RWPE1 (cell line): ENCODE results near the gene TLK1.
"Not testable (repeated sequence)": the region's sequence is repeated elsewhere in the genome, so short reads cannot be mapped to it uniquely, and the experiment has no call there.

Experiments
- CTCF ChIA-PET: fragments of 350-600 bp; sonication (Branson Sonifier 250); formaldehyde crosslinking; extraction: SDS; loops from one replicate; lab custom pipeline; 2021; lab: Yijun Ruan, JAX
- POLR2A ChIA-PET: fragments of 400-600 bp; formaldehyde crosslinking; extraction: SDS; loops from one replicate; lab custom pipeline; 2020; ENCODE audit warnings: antibody characterized with exemption; ENCODE audit not compliant: low non-redundant PET; lab: Yijun Ruan, JAX
- DNase-seq: peaks from one replicate; pipeline ENCODE4 v3.0.0; 2012; ENCODE audit warnings: low spot score
- H3K27ac ChIP-seq: fragments of 450-650 bp; 2 replicates; pipeline ENCODE4 v1.5.1; 2017
- TF ChIP-seq, protein P1 (sequence below): fragments of 450-650 bp; conservative IDR thresholded peaks from 2 replicates; pipeline ENCODE4 v1.5.1; 2017; ENCODE audit warnings: low read depth, mild to moderate bottlenecking

TLK1 gene

DNA sequence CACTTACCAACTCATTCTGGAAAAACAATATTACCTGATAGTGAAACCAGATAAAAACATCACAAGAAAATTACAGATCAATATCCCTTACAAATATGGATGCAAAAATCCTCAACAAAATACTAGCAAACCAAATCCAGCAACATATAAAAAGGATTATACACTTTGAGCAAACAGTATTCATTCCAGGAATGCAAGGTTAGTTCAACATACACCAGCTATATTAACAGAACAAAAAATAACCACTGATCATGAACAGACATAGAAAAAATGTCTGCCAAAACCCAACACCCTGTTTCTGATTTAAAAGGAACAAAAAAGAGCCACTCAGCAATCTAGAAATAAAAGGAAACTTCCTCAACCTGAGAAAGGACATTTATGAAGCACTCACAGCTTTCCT lies 62.1 kb downstream of the TLK1 start:
- POLR2A ChIA-PET, result no interaction called here
- CTCF ChIA-PET, result interaction anchor here (0.7 to 1.5 kb wide), 2 partner anchors 12 to 47 kb away, joined by 3 to 5 read pairs; no protein-coding TSS in a partner anchor
- H3K27ac ChIP-seq, result no peak overlapping the region
- TF ChIP-seq, protein P1, sequence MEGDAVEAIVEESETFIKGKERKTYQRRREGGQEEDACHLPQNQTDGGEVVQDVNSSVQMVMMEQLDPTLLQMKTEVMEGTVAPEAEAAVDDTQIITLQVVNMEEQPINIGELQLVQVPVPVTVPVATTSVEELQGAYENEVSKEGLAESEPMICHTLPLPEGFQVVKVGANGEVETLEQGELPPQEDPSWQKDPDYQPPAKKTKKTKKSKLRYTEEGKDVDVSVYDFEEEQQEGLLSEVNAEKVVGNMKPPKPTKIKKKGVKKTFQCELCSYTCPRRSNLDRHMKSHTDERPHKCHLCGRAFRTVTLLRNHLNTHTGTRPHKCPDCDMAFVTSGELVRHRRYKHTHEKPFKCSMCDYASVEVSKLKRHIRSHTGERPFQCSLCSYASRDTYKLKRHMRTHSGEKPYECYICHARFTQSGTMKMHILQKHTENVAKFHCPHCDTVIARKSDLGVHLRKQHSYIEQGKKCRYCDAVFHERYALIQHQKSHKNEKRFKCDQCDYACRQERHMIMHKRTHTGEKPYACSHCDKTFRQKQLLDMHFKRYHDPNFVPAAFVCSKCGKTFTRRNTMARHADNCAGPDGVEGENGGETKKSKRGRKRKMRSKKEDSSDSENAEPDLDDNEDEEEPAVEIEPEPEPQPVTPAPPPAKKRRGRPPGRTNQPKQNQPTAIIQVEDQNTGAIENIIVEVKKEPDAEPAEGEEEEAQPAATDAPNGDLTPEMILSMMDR, result no peak
- DNase-seq, result no peak

DNA sequence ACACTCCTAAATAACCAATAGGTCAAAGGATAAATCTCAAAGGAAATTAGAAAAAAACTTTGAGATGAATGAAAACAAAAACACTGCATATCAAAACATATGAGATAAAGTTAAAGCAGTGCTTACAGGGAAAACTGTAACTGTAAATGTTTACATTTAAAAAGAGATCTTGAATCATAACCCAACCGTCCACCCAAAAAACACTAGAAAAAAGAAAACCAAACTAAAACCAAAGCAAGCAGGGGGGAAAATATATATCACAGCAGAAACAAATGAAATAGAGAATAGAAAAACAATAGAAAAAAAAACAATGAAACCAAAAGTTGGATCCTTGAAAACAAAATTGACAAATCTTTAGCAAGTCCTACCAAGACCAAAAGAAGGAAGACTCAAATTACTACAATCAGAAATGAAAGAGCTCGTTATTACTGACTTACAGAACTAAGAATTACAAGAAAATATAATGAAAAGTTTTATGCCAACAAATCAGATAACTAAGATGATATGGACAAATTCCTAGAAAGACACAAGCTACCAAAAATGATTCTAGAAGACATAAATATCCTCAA lies 65.6 kb downstream of the TLK1 start:
- no peak overlapping the region for H3K27ac ChIP-seq
- CTCF ChIA-PET, result no interaction called here
- POLR2A ChIA-PET, result no interaction called here
- DNase-seq, result no peak
- TF ChIP-seq, protein P1, result no peak

DNA sequence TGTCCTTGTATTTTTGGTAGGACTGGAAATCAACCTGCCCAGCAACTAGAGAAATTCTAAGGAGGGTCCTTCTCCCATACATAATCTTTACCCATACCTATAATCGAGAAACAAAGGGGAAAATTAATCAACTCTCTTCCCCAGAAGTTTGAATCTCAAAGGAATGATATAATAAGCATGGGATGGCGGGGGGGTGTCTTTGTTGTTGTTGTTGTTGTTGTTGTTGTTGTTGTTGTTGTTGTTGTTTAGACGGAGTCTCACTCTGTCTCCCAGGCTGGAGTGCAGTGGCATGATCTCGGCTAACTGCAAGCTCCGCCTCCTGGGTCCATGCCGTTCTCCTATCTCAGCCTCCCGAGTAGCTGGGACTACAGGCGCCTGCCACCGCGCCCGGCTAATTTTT lies 69.2 kb downstream of the TLK1 start:
- DNase-seq, POLR2A ChIA-PET, H3K27ac ChIP-seq: not testable (repeated sequence)
- CTCF ChIA-PET, result interaction anchor here (0.6 kb wide), 1 partner anchor 369 kb away, joined by 4 read pairs; no protein-coding TSS in a partner anchor

DNA sequence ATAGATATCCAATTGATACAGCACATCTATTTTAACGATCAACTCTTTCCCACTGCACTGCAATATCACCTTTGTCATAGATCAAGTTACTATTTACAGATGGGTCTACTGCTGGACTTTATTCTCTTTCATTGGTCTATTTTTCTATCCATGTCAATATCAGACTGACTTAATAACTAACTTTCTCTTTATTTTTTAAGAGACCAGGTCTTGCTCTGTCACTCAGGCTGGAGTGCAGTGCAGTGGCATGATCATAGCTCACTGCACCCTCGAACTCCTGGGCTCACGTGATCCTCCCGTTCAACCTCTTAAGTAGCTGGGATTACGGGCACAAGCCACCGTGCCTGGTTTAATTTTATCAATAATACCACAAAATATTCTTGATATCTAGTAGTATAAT lies 71.2 kb downstream of the TLK1 start:
- TF ChIP-seq, protein P1, result no peak
- DNase-seq, result no peak
- ChIA-PET POLR2A (no interaction called here), CTCF (no interaction called here)
- H3K27ac ChIP-seq, result no peak overlapping the region

DNA sequence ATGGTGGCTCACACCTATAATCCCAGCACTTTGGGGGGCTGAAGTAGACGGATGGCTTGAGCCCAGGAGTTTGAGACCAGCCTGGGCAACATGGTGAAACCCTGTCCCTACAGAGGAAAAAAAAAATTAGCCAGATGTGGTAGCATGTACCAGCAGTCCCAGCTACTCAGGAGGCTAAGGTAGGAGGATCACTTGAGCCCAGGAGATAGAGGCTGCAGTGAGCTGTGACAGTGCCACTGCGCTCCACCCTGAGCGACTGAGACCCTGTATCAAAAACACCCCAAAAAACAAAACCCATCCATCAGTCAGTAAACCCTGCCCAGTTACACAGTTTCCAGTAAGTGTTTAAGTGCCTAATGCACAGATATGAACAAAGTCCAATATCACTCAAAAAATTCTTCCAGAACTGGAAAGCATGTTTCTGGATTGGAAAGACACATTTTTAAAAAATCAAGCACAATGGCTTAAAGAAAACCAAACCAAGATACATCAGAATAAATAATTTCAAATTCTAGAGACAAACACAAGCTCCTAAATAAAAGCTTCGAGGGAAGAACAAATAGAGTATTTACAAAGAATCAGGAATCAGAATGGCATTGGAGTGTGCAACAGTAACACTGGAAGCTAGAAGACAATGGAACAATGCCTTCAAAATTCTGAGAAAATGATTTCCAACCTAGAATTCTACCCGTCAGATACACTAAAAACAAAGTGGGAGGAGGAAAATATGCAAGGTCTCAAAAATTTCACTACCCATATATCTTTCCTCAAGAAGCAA lies 72.4 kb downstream of the TLK1 start:
- H3K27ac ChIP-seq, result no peak overlapping the region
- ChIA-PET POLR2A (no interaction called here), CTCF (no interaction called here)
- TF ChIP-seq, protein P1, result no peak
- DNase-seq, result no peak

DNA sequence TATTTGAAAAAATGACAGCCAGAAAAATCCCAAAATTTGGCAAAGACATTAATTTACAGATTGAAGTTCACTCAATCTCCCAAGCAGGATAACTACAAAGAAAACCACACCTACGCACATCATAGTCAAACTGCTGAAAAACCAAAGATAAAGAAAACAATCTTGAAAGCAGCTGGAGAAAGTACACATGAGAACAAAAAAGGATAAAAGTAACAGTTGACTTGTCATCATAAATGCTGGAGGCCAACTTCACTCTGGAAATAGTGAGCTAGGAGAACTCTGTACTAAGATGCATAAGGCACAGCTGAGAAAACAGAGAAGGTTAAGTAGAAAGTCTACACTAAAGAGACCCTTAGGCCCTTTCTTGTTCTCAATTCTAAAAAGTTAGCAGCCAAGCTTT lies 73.1 kb downstream of the TLK1 start:
- CTCF ChIA-PET, result interaction anchor here (1.1 to 1.4 kb wide), 2 partner anchors 11 to 15 kb away, joined by 3 to 6 read pairs; no protein-coding TSS in a partner anchor
- POLR2A ChIA-PET, result no interaction called here
- no peak overlapping the region for H3K27ac ChIP-seq
- TF ChIP-seq, protein P1, result no peak
- DNase-seq, result no peak
